Stimulated activated CD4-positive, alpha-beta T cell treated with anti-CD3 and anti-CD28 coated beads, Interleukin-4, amount 100 ng/mL, for 24 hours (primary cell): Measurements from ENCODE around the gene P2RY12.

Experiments used
- DNase-seq: peaks from one replicate; pipeline ENCODE4 v3.0.0-alpha.2; 2020

Gene P2RY12

GRCh38 chr3:151384741-151385174 is at the start of gene P2RY12:
TSS of gene P2RY12 (minus strand) at chr3:151384753. CDS start at chr3:151338845, 45,908 bp downstream.
- no peak for DNase-seq

GRCh38 chr3:151432616-151433372 is 48.2 kb upstream of the P2RY12 start:
- DNase-seq, result no peak

- no peak for DNase-seq
Observed at GRCh38 chr3:151431940-151432339, 47.4 kb upstream of the P2RY12 start.

- no peak for DNase-seq
Observed at GRCh38 chr3:151430821-151431484, 46.4 kb upstream of the P2RY12 start.

GRCh38 chr3:151428386-151428785 is 43.8 kb upstream of the P2RY12 start:
- no peak for DNase-seq

- no peak for DNase-seq
Observed at GRCh38 chr3:151426341-151426657, 41.7 kb upstream of the P2RY12 start.

GRCh38 chr3:151425627-151426340 is 41.2 kb upstream of the P2RY12 start:
- DNase-seq, result no peak

- no peak for DNase-seq
Observed at GRCh38 chr3:151423091-151423490, 38.5 kb upstream of the P2RY12 start.

GRCh38 chr3:151421938-151422337 is 37.4 kb upstream of the P2RY12 start:
- DNase-seq, result no peak

GRCh38 chr3:151419806-151420205 is 35.3 kb upstream of the P2RY12 start:
- DNase-seq, result no peak

GRCh38 chr3:151415289-151415688 is 30.7 kb upstream of the P2RY12 start:
- no peak for DNase-seq

GRCh38 chr3:151412989-151413388 is 28.4 kb upstream of the P2RY12 start:
- DNase-seq, result no peak

- DNase-seq, result no peak
Observed at GRCh38 chr3:151410891-151411559, 26.5 kb upstream of the P2RY12 start.

GRCh38 chr3:151407928-151408327 is 23.4 kb upstream of the P2RY12 start:
- DNase-seq, result no peak

- DNase-seq, result no peak
Observed at GRCh38 chr3:151404316-151404715, 19.8 kb upstream of the P2RY12 start.

GRCh38 chr3:151403246-151403645 is 18.7 kb upstream of the P2RY12 start:
- DNase-seq, result no peak

GRCh38 chr3:151402349-151402748 is 17.8 kb upstream of the P2RY12 start:
- no peak for DNase-seq

- no peak for DNase-seq
Observed at GRCh38 chr3:151400341-151400740, 15.8 kb upstream of the P2RY12 start.

GRCh38 chr3:151398895-151399294 is 14.3 kb upstream of the P2RY12 start:
- DNase-seq, result no peak

GRCh38 chr3:151395806-151396205 is 11.3 kb upstream of the P2RY12 start:
- DNase-seq, result no peak

GRCh38 chr3:151394611-151395010 is 10.1 kb upstream of the P2RY12 start:
- no peak for DNase-seq

GRCh38 chr3:151393941-151394340 is 9.4 kb upstream of the P2RY12 start:
- no peak for DNase-seq

- no peak for DNase-seq
Observed at GRCh38 chr3:151393146-151393830, 8.7 kb upstream of the P2RY12 start.
